Keratinocyte (primary cell): Measurements from ENCODE around the gene NR1H2.

ENCODE experiments used
- EZH2 ChIP-seq: IDR thresholded peaks from one replicate; pipeline ENCODE4 v1.6.1; 2012; ENCODE audit warnings: inconsistent platforms, mild to moderate bottlenecking, low read length, moderate library complexity
- TF ChIP-seq, protein P1 (sequence below), 3 experiments: IDR thresholded peaks in 1 of 3; conservative IDR thresholded peaks in 1 of 3; optimal IDR thresholded peaks in 1 of 3; 2 replicates in 2 of 3; 3 replicates in 1 of 3; pipeline versions ENCODE3 to v1.5.1; 2011; ENCODE audit warnings: low read length in 3 of 3, mild to moderate bottlenecking in 3 of 3, moderate library complexity in 2 of 3, control low read depth in 1 of 3, inconsistent platforms in 1 of 3; ENCODE audit not compliant: insufficient read depth in 2 of 3; ENCODE audit errors: extremely low read depth in 1 of 3

DNA sequence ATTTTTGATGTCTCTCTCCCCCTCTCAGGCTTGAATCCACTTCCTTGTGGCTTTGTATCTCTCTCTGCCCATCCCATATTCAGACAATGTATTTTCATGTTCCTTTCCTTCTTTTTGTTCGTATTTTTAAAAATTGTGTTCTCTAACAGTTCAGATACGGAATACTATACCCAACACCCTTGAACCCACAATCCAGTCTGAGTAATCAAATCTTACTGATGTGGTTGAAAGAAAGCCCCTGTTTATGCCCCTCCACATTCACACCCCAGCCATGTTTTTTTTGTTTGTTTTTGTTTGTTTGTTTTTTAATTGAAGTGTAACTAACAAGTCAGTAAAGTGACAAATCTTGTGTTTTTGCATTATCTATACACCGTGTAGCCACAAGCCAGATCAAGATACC lies 43.9 kb downstream of the NR1H2 start:
- TF ChIP-seq, protein P1, sequence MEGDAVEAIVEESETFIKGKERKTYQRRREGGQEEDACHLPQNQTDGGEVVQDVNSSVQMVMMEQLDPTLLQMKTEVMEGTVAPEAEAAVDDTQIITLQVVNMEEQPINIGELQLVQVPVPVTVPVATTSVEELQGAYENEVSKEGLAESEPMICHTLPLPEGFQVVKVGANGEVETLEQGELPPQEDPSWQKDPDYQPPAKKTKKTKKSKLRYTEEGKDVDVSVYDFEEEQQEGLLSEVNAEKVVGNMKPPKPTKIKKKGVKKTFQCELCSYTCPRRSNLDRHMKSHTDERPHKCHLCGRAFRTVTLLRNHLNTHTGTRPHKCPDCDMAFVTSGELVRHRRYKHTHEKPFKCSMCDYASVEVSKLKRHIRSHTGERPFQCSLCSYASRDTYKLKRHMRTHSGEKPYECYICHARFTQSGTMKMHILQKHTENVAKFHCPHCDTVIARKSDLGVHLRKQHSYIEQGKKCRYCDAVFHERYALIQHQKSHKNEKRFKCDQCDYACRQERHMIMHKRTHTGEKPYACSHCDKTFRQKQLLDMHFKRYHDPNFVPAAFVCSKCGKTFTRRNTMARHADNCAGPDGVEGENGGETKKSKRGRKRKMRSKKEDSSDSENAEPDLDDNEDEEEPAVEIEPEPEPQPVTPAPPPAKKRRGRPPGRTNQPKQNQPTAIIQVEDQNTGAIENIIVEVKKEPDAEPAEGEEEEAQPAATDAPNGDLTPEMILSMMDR (optimal IDR thresholded peaks at IDR 0.05 in 1 of 3, IDR thresholded peaks at IDR 0.05 in 1 of 3, conservative IDR thresholded peaks at IDR 0.05 in 1 of 3; ENCODE audit: extremely low read depth in 1 of 3, insufficient read depth in 2 of 3, low read length in 3 of 3), result no peak
- no peak for TF ChIP-seq EZH2
